Aorta (tissue), 5 donors: ENCODE measurements around the gene FAM187B. TPM values are rescaled to one million over a fixed set of nuclear protein-coding genes. Genes with fewer than 3 reads are reported as not detected.
"Not testable (repeated sequence)": the region's sequence is repeated elsewhere in the genome, so short reads cannot be mapped to it uniquely, and the experiment has no call there.

Experiments used
- ATAC-seq: fragments of 200-7000 bp; cut with Tn5 transposase; one replicate; pipeline ENCODE4 v1.9.1; 2022; ENCODE audit warnings: moderate library complexity; ENCODE audit not compliant: low FRiP score
- DNase-seq, 2 donors: peaks; one replicate each; pipeline ENCODE4 v3.0.0-alpha.2; 2020
- H3K27ac ChIP-seq, 2 donors: one replicate each; pipeline ENCODE4 v1.5.1; 2013; ENCODE audit warnings: low read length in 2 of 2, mild to moderate bottlenecking in 2 of 2, moderate library complexity in 2 of 2, control low read depth in 1 of 2, inconsistent platforms in 1 of 2, low read depth in 1 of 2
- H3K27me3 ChIP-seq, 2 donors: one replicate each; pipeline ENCODE4 v1.6.1; 2013; ENCODE audit warnings: control low read depth in 1 of 2, low read length in 1 of 2, mild to moderate bottlenecking in 1 of 2, moderate library complexity in 1 of 2; ENCODE audit not compliant: insufficient read depth in 2 of 2, control insufficient read depth in 1 of 2
- H3K36me3 ChIP-seq, 2 donors: one replicate each; pipeline ENCODE4 v1.6.1; 2013; ENCODE audit warnings: control low read depth in 1 of 2, low read length in 1 of 2, mild to moderate bottlenecking in 1 of 2; ENCODE audit not compliant: insufficient read depth in 2 of 2, control insufficient read depth in 1 of 2
- H3K4me1 ChIP-seq, 2 donors: one replicate each; pipeline ENCODE4 v1.6.1; 2013; ENCODE audit warnings: low read length in 2 of 2, control low read depth in 1 of 2, mild to moderate bottlenecking in 1 of 2, moderate library complexity in 1 of 2; ENCODE audit not compliant: insufficient read depth in 2 of 2, control insufficient read depth in 1 of 2
- H3K4me3 ChIP-seq, 2 donors: one replicate each; pipeline ENCODE4 v1.5.1; 2013; ENCODE audit warnings: low read length in 2 of 2, control low read depth in 1 of 2, mild to moderate bottlenecking in 1 of 2
- H3K9me3 ChIP-seq: one replicate; pipeline ENCODE4 v1.6.1; 2013; ENCODE audit warnings: mild to moderate bottlenecking, low read length; ENCODE audit not compliant: control insufficient read depth
- WGBS, 2 donors: extraction: QIAGEN DNeasy Blood & Tissue Kit; methylation state at CpG; one replicate each; pipeline ENCODE4 v1.1.7; 2013; 5-methylcytosine and 5-hydroxymethylcytosine counted together
- intact Hi-C, 2 donors: fragments of 100-400 bp; cut with DNase I; formaldehyde crosslinking; loops; one replicate each; pipeline versions ENCODE4 v1.14.2 to v1.15.0; 2022
- polyA plus RNA-seq, 2 donors: library from polyadenylated mRNA; stranded (reverse); fragments of 200-250 nt; gene quantifications; one replicate each; pipeline ENCODE4 v1.2.3, GENCODE V29; 2013
- total RNA-seq, 2 donors: library from RNA; stranded (reverse); fragmentation: NEBNext Ultra II Directional; extraction: Animal tissue kit (Norgen Biotek cat#: 25700); gene quantifications; one replicate each; pipeline ENCODE4 v1.2.1, GENCODE V29; 2021
- donor health status: healthy with polysubstance abuse.
- donor health status: Bipolar disorder and iron deficiency.
- donor health status: DM: no; HTN: no; CAD: no.
- donor health status: DM: no; HTN: no; CAD: no.
- donor health status: DM: yes; HTN: yes; CAD: no.

The FAM187B gene
- total and polyA plus RNA-seq, 4 donors = not detected

GRCh38 chr19:35202722-35203688 lies 25.5 kb downstream of the FAM187B start:
- no peaks in the 10 kb centered on the region for H3K4me1 ChIP-seq
- ATAC-seq (no peak), DNase-seq (no peak)
- 68 to 70% methylated on average over 4 of the region's 4 CpGs for WGBS, 2 donors
- no peaks in the 10 kb centered on the region for H3K36me3 ChIP-seq
- intact Hi-C loops = no loop called here
- H3K27me3 ChIP-seq = no peaks in the 10 kb centered on the region
- no peaks in the 10 kb centered on the region for H3K9me3 ChIP-seq
- H3K27ac ChIP-seq = no peak overlapping the region
- no peak overlapping the region for H3K4me3 ChIP-seq

GRCh38 chr19:35199481-35199880 lies 29.1 kb downstream of the FAM187B start:
- Histone ChIP-seq H3K27me3 (no peaks in the 10 kb centered on the region), H3K27ac (no peak overlapping the region), H3K9me3 (no peaks in the 10 kb centered on the region), H3K4me3 (no peak overlapping the region), H3K36me3 (no peaks in the 10 kb centered on the region), H3K4me1 (no peaks in the 10 kb centered on the region)
- ATAC-seq (no peak), DNase-seq (no peak)
- intact Hi-C loops = no loop called here
- 57 to 63% methylated on average over 2 of the region's 2 CpGs for WGBS, 2 donors

GRCh38 chr19:35196861-35197260 lies 31.7 kb downstream of the FAM187B start:
- H3K4me1 ChIP-seq, H3K4me3 ChIP-seq, H3K27me3 ChIP-seq, intact Hi-C loops, H3K27ac ChIP-seq, ATAC-seq, H3K36me3 ChIP-seq, H3K9me3 ChIP-seq, DNase-seq: not testable (repeated sequence)
- 81 to 88% methylated on average over 6 of the region's 6 CpGs for WGBS, 2 donors

- no peak overlapping the region for H3K27ac ChIP-seq
- DNase-seq (no peak), ATAC-seq (no peak)
- no peaks in the 10 kb centered on the region for H3K9me3 ChIP-seq
- WGBS, 2 donors = 51 to 56% methylated on average over 2 of the region's 2 CpGs
- intact Hi-C loops = no loop called here
- no peaks in the 10 kb centered on the region for H3K27me3 ChIP-seq
- H3K4me1 ChIP-seq = no peaks in the 10 kb centered on the region
- no peaks in the 10 kb centered on the region for H3K36me3 ChIP-seq
- no peak overlapping the region for H3K4me3 ChIP-seq
Observed at GRCh38 chr19:35195830-35196229, 32.7 kb downstream of the FAM187B start.

GRCh38 chr19:35194012-35194984 lies 34.2 kb downstream of the FAM187B start:
- Histone ChIP-seq H3K36me3 (no peaks in the 10 kb centered on the region), H3K4me3 (no peak overlapping the region), H3K27ac (no peak overlapping the region), H3K4me1 (no peaks in the 10 kb centered on the region), H3K27me3 (no peaks in the 10 kb centered on the region), H3K9me3 (no peaks in the 10 kb centered on the region)
- DNase-seq (no peak), ATAC-seq (no peak)
- WGBS, 2 donors = 71 to 73% methylated on average over 9 of the region's 9 CpGs
- intact Hi-C loops = no loop called here

- no peak for ATAC-seq
- 64 to 65% methylated on average over 2 of the region's 2 CpGs for WGBS, 2 donors
- H3K4me1 ChIP-seq = no peaks in the 10 kb centered on the region
Observed at GRCh38 chr19:35184884-35185283, 43.7 kb downstream of the FAM187B start.

GRCh38 chr19:35184267-35184666 lies 44.3 kb downstream of the FAM187B start:
- no peak overlapping the region for H3K4me3 ChIP-seq
- intact Hi-C loops = no loop called here
- no peak overlapping the region for H3K27ac ChIP-seq
- 36 to 41% methylated on average over 1 of the region's 1 CpG for WGBS, 2 donors
- ATAC-seq (no peak), DNase-seq (no peak)
- peaks cover 3% of the 10 kb centered on the region for H3K9me3 ChIP-seq
- no peaks in the 10 kb centered on the region for H3K4me1 ChIP-seq
- H3K36me3 ChIP-seq = no peaks in the 10 kb centered on the region
- no peaks in the 10 kb centered on the region for H3K27me3 ChIP-seq

More at GRCh38 chr19:35184884-35185283, 43.7 kb downstream of the FAM187B start:
- Histone ChIP-seq H3K27me3 (no peaks in the 10 kb centered on the region), H3K4me3 (no peak overlapping the region), H3K27ac (no peak overlapping the region), H3K36me3 (no peaks in the 10 kb centered on the region), H3K9me3 (peaks cover 3% of the 10 kb centered on the region)
- intact Hi-C loops = no loop called here
- DNase-seq = no peak

GRCh38 chr19:35181387-35181786 lies 47.2 kb downstream of the FAM187B start:
- H3K4me3 ChIP-seq = no peak overlapping the region
- H3K9me3 ChIP-seq = peaks cover 3% of the 10 kb centered on the region
- WGBS, 2 donors = 65 to 77% methylated on average over 1 of the region's 1 CpG
- DNase-seq = no peak
- H3K4me1 ChIP-seq = no peaks in the 10 kb centered on the region
- H3K27me3 ChIP-seq = no peaks in the 10 kb centered on the region
- H3K27ac ChIP-seq = no peak overlapping the region
- no peak for ATAC-seq
- H3K36me3 ChIP-seq = no peaks in the 10 kb centered on the region
- intact Hi-C loops = no loop called here
